SU-DHL-6 (cell line): ENCODE results near the gene NOVA2.

Experiments
- H2AFZ ChIP-seq: fragments of 200-600 bp; sonication (generic); 2 replicates; pipeline ENCODE4 v1.6.1; 2014; ENCODE audit warnings: low read depth, mild to moderate bottlenecking, moderate library complexity, mixed read lengths, antibody characterized with exemption, low read length; ENCODE audit not compliant: severe bottlenecking
- H3F3A ChIP-seq: fragments of 200-600 bp; shearing (Covaris generic); 2 replicates; pipeline ENCODE4 v1.6.0; 2016; ENCODE audit warnings: antibody characterized with exemption, mild to moderate bottlenecking; ENCODE audit not compliant: insufficient read depth
- H3K27ac ChIP-seq: fragments of 200-600 bp; sonication (generic); 2 replicates; pipeline ENCODE4 v1.5.1; 2016; ENCODE audit warnings: low read depth, mild to moderate bottlenecking, low read length, moderate library complexity, mixed read lengths
- H3K27me3 ChIP-seq: fragments of 200-600 bp; sonication (generic), shearing (Covaris generic); 2 replicates; pipeline ENCODE4 v1.6.0; 2014; ENCODE audit warnings: mild to moderate bottlenecking, low read length
- H3K36me3 ChIP-seq: fragments of 200-600 bp; sonication (generic); 2 replicates; pipeline ENCODE4 v1.6.1; 2014; ENCODE audit warnings: mild to moderate bottlenecking, low read length, mixed read lengths
- H3K4me2 ChIP-seq: fragments of 300-600, 200-600 bp; shearing (Covaris generic), sonication (generic); 2 replicates; pipeline ENCODE4 v1.6.0; 2014; ENCODE audit warnings: low read length, low read depth, mild to moderate bottlenecking; ENCODE audit not compliant: poor library complexity, severe bottlenecking
- H3K4me3 ChIP-seq: fragments of 200-600 bp; sonication (generic); 2 replicates; pipeline ENCODE4 v1.5.1; 2014; ENCODE audit warnings: antibody characterized with exemption, low read length, mild to moderate bottlenecking, mixed read lengths; ENCODE audit not compliant: insufficient read depth, poor library complexity, severe bottlenecking
- H3K79me2 ChIP-seq: fragments of 200-600 bp; sonication (generic); 2 replicates; pipeline ENCODE4 v1.6.1; 2014; ENCODE audit warnings: mild to moderate bottlenecking, low read length, moderate library complexity; ENCODE audit not compliant: insufficient read depth
- H3K9ac ChIP-seq: fragments of 200-600 bp; sonication (generic); 2 replicates; pipeline ENCODE4 v1.7.0; 2014; ENCODE audit warnings: mild to moderate bottlenecking, low read length
- H3K9me2 ChIP-seq: fragments of 200-600 bp; sonication (generic); replicated peaks from 2 replicates; pipeline ENCODE4 v1.6.1; 2014; ENCODE audit warnings: low read length; ENCODE audit not compliant: insufficient read depth
- H3K9me3 ChIP-seq: fragments of 200-600 bp; sonication (generic); 2 replicates; pipeline ENCODE4 v1.6.1; 2014; ENCODE audit warnings: low read length, mixed read lengths; ENCODE audit not compliant: insufficient read depth
- H4K20me1 ChIP-seq: fragments of 200-600 bp; sonication (generic); 2 replicates; pipeline ENCODE4 v1.6.1; 2014; ENCODE audit warnings: low read depth, mild to moderate bottlenecking, antibody characterized with exemption, low read length, moderate library complexity, mixed read lengths
- EZH2phosphoT487 ChIP-seq: fragments of 200-600 bp; sonication (generic), shearing (Covaris generic); conservative IDR thresholded peaks from 2 replicates; pipeline ENCODE4 v1.6.1; 2018; ENCODE audit warnings: mild to moderate bottlenecking, antibody characterized with exemption, low read length, moderate library complexity, mixed read lengths
- TF ChIP-seq, protein P1 (sequence below): fragments of 200-600 bp; sonication (generic); IDR thresholded peaks from one replicate; pipeline ENCODE4 v1.5.1; 2017; ENCODE audit warnings: antibody characterized with exemption, mild to moderate bottlenecking, low read length, moderate library complexity; ENCODE audit not compliant: insufficient read depth, poor library complexity, severe bottlenecking

Gene NOVA2

DNA sequence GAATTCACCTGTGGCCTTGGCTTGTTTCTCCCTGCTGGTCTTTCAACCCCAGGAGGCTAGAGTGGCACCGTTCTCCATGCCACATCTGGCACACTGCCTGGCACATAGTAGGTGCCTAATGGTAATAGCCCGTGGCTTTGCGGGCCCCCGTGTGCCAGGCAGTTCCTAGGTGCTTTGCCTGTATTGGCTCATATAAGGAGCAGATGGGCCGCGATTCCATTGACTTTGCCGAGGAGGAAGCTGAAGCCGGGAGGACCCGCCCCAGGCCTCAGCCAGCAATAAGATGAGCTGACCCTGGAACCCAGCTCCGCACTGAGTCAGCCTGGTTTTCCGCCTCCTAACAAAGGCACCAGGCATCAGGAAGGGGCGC lies 48.4 kb upstream of the NOVA2 start:
- Histone ChIP-seq H3K79me2 (no peaks in the 10 kb centered on the region), H3K4me3 (no peak overlapping the region), H3K9ac (no peak overlapping the region), H2AFZ (no peak overlapping the region), H4K20me1 (no peaks in the 10 kb centered on the region), H3K9me2 (no peaks in the 10 kb centered on the region), H3K27me3 (no peaks in the 10 kb centered on the region), H3K27ac (no peak overlapping the region), H3K4me2 (no peak overlapping the region), H3F3A (no peaks in the 10 kb centered on the region), H3K36me3 (no peaks in the 10 kb centered on the region), H3K9me3 (no peaks in the 10 kb centered on the region)
- no peak for TF ChIP-seq EZH2phosphoT487
- TF ChIP-seq, protein P1, sequence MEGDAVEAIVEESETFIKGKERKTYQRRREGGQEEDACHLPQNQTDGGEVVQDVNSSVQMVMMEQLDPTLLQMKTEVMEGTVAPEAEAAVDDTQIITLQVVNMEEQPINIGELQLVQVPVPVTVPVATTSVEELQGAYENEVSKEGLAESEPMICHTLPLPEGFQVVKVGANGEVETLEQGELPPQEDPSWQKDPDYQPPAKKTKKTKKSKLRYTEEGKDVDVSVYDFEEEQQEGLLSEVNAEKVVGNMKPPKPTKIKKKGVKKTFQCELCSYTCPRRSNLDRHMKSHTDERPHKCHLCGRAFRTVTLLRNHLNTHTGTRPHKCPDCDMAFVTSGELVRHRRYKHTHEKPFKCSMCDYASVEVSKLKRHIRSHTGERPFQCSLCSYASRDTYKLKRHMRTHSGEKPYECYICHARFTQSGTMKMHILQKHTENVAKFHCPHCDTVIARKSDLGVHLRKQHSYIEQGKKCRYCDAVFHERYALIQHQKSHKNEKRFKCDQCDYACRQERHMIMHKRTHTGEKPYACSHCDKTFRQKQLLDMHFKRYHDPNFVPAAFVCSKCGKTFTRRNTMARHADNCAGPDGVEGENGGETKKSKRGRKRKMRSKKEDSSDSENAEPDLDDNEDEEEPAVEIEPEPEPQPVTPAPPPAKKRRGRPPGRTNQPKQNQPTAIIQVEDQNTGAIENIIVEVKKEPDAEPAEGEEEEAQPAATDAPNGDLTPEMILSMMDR = no peak

DNA sequence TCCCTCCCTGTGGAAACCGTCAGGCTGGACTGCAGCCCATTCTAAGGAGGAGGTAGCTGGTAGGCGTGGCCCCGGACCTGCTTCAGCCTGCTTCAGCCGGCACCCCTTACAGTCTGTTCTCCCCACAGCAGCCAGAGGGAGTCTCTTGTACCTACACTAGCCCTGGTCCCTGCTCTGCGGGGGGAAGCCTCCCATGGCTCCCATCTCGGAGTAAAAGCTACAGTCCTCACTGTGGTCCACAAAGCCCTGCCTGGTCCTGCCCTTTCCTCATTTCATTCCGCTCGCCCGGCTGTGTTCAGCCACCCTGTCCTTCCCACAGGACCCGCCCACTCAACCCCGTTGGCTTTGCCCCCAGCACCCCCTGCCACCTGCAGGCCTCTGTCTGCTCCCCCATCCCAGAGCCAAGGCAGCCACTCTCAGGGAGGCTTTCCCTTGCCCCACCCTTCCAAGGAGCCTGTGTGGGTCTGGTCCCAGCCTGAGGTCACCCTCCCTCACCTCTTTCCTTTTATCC lies 47.9 kb upstream of the NOVA2 start:
- no peak overlapping the region for H3K4me2 ChIP-seq
- no peak overlapping the region for H2AFZ ChIP-seq
- H3K9ac ChIP-seq = no peak overlapping the region
- no peaks in the 10 kb centered on the region for H3K27me3 ChIP-seq
- H3F3A ChIP-seq = no peaks in the 10 kb centered on the region
- no peaks in the 10 kb centered on the region for H3K9me2 ChIP-seq
- no peaks in the 10 kb centered on the region for H3K79me2 ChIP-seq
- H3K36me3 ChIP-seq = no peaks in the 10 kb centered on the region
- no peak overlapping the region for H3K4me3 ChIP-seq
- H4K20me1 ChIP-seq = no peaks in the 10 kb centered on the region
- no peak overlapping the region for H3K27ac ChIP-seq
- H3K9me3 ChIP-seq = no peaks in the 10 kb centered on the region
- TF ChIP-seq, protein P1 = no peak
- TF ChIP-seq EZH2phosphoT487 = no peak

DNA sequence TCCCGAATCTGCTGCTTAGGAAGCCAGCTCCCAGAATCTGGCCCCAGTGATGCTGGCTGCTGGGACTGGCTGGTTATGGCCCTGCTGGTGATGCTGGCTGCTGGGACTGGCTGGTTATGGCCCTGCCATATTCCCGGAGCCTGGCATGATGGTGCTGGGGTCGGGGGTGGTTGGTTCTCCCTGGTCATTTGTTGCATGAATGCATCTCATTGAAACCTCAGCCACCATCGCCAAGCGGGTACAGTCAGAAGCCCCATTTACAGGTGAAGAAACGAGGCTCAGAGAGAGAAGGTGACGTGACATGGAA lies 47.1 kb upstream of the NOVA2 start:
- no peak overlapping the region for H3K4me3 ChIP-seq
- no peaks in the 10 kb centered on the region for H3K9me3 ChIP-seq
- no peaks in the 10 kb centered on the region for H4K20me1 ChIP-seq
- H2AFZ ChIP-seq = no peak overlapping the region
- H3K27me3 ChIP-seq = no peaks in the 10 kb centered on the region
- TF ChIP-seq, protein P1 = no peak
- TF ChIP-seq EZH2phosphoT487 = no peak
- no peaks in the 10 kb centered on the region for H3K79me2 ChIP-seq
- H3K36me3 ChIP-seq = no peaks in the 10 kb centered on the region
- no peak overlapping the region for H3K4me2 ChIP-seq
- no peak overlapping the region for H3K9ac ChIP-seq
- H3K27ac ChIP-seq = no peak overlapping the region
- H3K9me2 ChIP-seq = no peaks in the 10 kb centered on the region
- no peaks in the 10 kb centered on the region for H3F3A ChIP-seq

DNA sequence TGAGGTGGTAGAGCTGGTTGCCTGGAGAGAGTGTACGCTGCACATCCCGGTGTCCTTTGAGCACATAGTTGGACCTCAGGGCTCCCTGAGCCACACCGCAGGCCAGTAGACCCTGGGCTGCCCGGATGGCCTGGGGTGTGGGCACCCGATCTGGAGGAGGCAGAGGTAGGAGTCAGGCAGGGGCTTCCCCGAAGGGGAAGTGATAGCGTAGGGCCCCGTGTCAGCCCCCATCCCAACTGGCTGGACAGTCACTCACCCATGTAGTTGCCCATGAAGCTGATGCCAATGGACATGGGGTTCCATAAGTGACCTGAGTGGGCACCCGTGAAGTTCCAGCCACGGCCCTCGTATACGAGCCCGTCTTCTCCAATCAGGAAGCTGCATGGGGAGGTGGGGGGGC lies 45.6 kb upstream of the NOVA2 start:
- no peaks in the 10 kb centered on the region for H3K36me3 ChIP-seq
- TF ChIP-seq EZH2phosphoT487 = no peak
- TF ChIP-seq, protein P1 = no peak
- no peaks in the 10 kb centered on the region for H3K27me3 ChIP-seq
- no peaks in the 10 kb centered on the region for H4K20me1 ChIP-seq
- no peak overlapping the region for H3K9ac ChIP-seq
- H3K27ac ChIP-seq = no peak overlapping the region
- no peak overlapping the region for H3K4me2 ChIP-seq
- H3K9me3 ChIP-seq = no peaks in the 10 kb centered on the region
- H3F3A ChIP-seq = peaks cover 3% of the 10 kb centered on the region
- H2AFZ ChIP-seq = no peak overlapping the region
- H3K79me2 ChIP-seq = no peaks in the 10 kb centered on the region
- H3K9me2 ChIP-seq = no peaks in the 10 kb centered on the region
- no peak overlapping the region for H3K4me3 ChIP-seq
